Kidney tubule cell (primary cell): ENCODE measurements around the gene RTN4RL1.

ENCODE experiments used
- DNase-seq: peaks from one replicate; pipeline ENCODE4 v3.0.0-alpha.2; 2018; ENCODE audit warnings: low spot score

Gene RTN4RL1

GRCh38 chr17:2025220-2025621, at the start of gene RTN4RL1:
TSS of gene RTN4RL1 (minus strand) at chr17:2025334. CDS start at chr17:2024865, 469 bp downstream.
- peak; percentile 39 for DNase-seq

- DNase-seq: no peak
Measured at GRCh38 chr17:2074919-2075318, 49.8 kb upstream of the RTN4RL1 start.

- no peak for DNase-seq
Measured at GRCh38 chr17:2071455-2072281, 46.5 kb upstream of the RTN4RL1 start.

- DNase-seq: no peak
Measured at GRCh38 chr17:2071024-2071385, 45.9 kb upstream of the RTN4RL1 start.

GRCh38 chr17:2070241-2071023, 45.3 kb upstream of the RTN4RL1 start:
- DNase-seq: no peak

GRCh38 chr17:2068519-2069051, 43.5 kb upstream of the RTN4RL1 start:
- peak; percentile 61 for DNase-seq

- DNase-seq: peak; percentile 23
Measured at GRCh38 chr17:2068031-2068518, 42.9 kb upstream of the RTN4RL1 start.

- DNase-seq: no peak
Measured at GRCh38 chr17:2067608-2068024, 42.5 kb upstream of the RTN4RL1 start.

- no peak for DNase-seq
Measured at GRCh38 chr17:2067048-2067561, 42.0 kb upstream of the RTN4RL1 start.

GRCh38 chr17:2065949-2066400, 40.8 kb upstream of the RTN4RL1 start:
- no peak for DNase-seq

GRCh38 chr17:2064980-2065785, 40.0 kb upstream of the RTN4RL1 start:
- no peak for DNase-seq

- DNase-seq: no peak
Measured at GRCh38 chr17:2064520-2064971, 39.4 kb upstream of the RTN4RL1 start.

- no peak for DNase-seq
Measured at GRCh38 chr17:2064147-2064489, 39.0 kb upstream of the RTN4RL1 start.

GRCh38 chr17:2063261-2064146, 38.4 kb upstream of the RTN4RL1 start:
- no peak for DNase-seq

- no peak for DNase-seq
Measured at GRCh38 chr17:2062571-2063183, 37.5 kb upstream of the RTN4RL1 start.

- DNase-seq: no peak
Measured at GRCh38 chr17:2061441-2061958, 36.4 kb upstream of the RTN4RL1 start.

GRCh38 chr17:2060681-2061440, 35.7 kb upstream of the RTN4RL1 start:
- no peak for DNase-seq

GRCh38 chr17:2060385-2060658, 35.2 kb upstream of the RTN4RL1 start:
- no peak for DNase-seq
